CD8-positive, alpha-beta memory T cell (primary cell): ENCODE measurements around the gene NFIC. TPM values are rescaled to one million over a fixed set of nuclear protein-coding genes. Genes with fewer than 3 reads are reported as not detected.
"Not testable (repeated sequence)": the region's sequence is repeated elsewhere in the genome, so short reads cannot be mapped to it uniquely, and the experiment has no call there.

Experiments
- CTCF ChIA-PET: fragments of 350-600 bp; sonication (Branson Sonifier 250); formaldehyde crosslinking; loops from one replicate; lab custom pipeline; 2021; ENCODE audit warnings: antibody characterized with exemption; lab: Charles Lee
- POLR2A ChIA-PET: fragments of 350-600 bp; sonication (Branson Sonifier 250); formaldehyde crosslinking; loops from one replicate; lab custom pipeline; 2021; ENCODE audit warnings: antibody characterized with exemption; lab: Charles Lee
- DNase-seq, 5 donors: peaks; one replicate each; pipeline versions ENCODE4 v3.0.0 to v3.0.0-alpha.2; 2020 to 2022; ENCODE audit warnings: mixed read lengths in 1 of 5
- H3K27ac ChIP-seq: one replicate; pipeline ENCODE4 v1.7.0; 2013; ENCODE audit warnings: low read depth, mild to moderate bottlenecking, low read length, moderate library complexity
- H3K27me3 ChIP-seq: 2 replicates; pipeline ENCODE4 v1.7.0; 2013; ENCODE audit warnings: low read length, mild to moderate bottlenecking; ENCODE audit not compliant: insufficient read depth, poor library complexity, severe bottlenecking
- H3K36me3 ChIP-seq: 2 replicates; pipeline ENCODE4 v1.7.0; 2013; ENCODE audit warnings: mild to moderate bottlenecking, low read length, moderate library complexity; ENCODE audit not compliant: insufficient read depth
- H3K4me1 ChIP-seq: 2 replicates; pipeline ENCODE4 v1.7.0; 2013; ENCODE audit warnings: mild to moderate bottlenecking, low read length, moderate library complexity; ENCODE audit not compliant: insufficient read depth
- H3K4me3 ChIP-seq: 2 replicates; pipeline ENCODE4 v1.7.0; 2013; ENCODE audit warnings: mild to moderate bottlenecking, low read length
- H3K9me3 ChIP-seq: 2 replicates; pipeline ENCODE4 v1.7.0; 2013; ENCODE audit warnings: mild to moderate bottlenecking, low read length
- H3K27ac Mint-ChIP-seq, 8 donors: one replicate each; pipeline ENCODE4 v1.8.0; 2020 to 2021; ENCODE audit warnings: mixed read lengths in 8 of 8, mild to moderate bottlenecking in 6 of 8, inconsistent platforms in 3 of 8, moderate library complexity in 3 of 8
- H3K27me3 Mint-ChIP-seq, 2 donors: one replicate each; pipeline ENCODE4 v1.8.0; 2020 to 2021; ENCODE audit warnings: mixed read lengths in 2 of 2, mild to moderate bottlenecking in 1 of 2, moderate library complexity in 1 of 2
- H3K36me3 Mint-ChIP-seq, 3 donors: one replicate each; pipeline ENCODE4 v1.8.0; 2020 to 2021; ENCODE audit warnings: mixed read lengths in 3 of 3, inconsistent platforms in 1 of 3, mild to moderate bottlenecking in 1 of 3
- H3K4me1 Mint-ChIP-seq, 3 donors: one replicate each; pipeline ENCODE4 v1.8.0; 2020 to 2021; ENCODE audit warnings: mixed read lengths in 3 of 3, inconsistent platforms in 1 of 3, mild to moderate bottlenecking in 1 of 3
- H3K4me3 Mint-ChIP-seq, 7 donors: one replicate each; pipeline ENCODE4 v1.8.0; 2020 to 2021; ENCODE audit warnings: mixed read lengths in 7 of 7, mild to moderate bottlenecking in 6 of 7, moderate library complexity in 4 of 7, inconsistent platforms in 2 of 7
- H3K9me3 Mint-ChIP-seq, 5 donors: one replicate each; pipeline ENCODE4 v1.8.0; 2020 to 2022; ENCODE audit warnings: mixed read lengths in 5 of 5, mild to moderate bottlenecking in 3 of 5, moderate library complexity in 2 of 5, inconsistent platforms in 1 of 5
- polyA plus RNA-seq: library from polyadenylated mRNA; unstranded; fragments of 300-500 nt; fragmentation: Illumina TruSeq; gene quantifications from one replicate; pipeline ENCODE4 v1.2.3, GENCODE V29; 2021
- total RNA-seq, 2 experiments: library from RNA; stranded (reverse); gene quantifications; one replicate each; pipeline ENCODE4 v1.2.3, GENCODE V29; 2021

The NFIC gene
- total and polyA plus RNA-seq, 3 experiments from 2014 or later, result 16.1 to 19.4 (median 17.8) TPM

- no peak for DNase-seq
- no peak overlapping the region for H3K27ac ChIP-seq
- CTCF ChIA-PET, result no interaction called here
- Mint-ChIP-seq H3K4me1 (peaks cover 7 to 29% (median 12%) of the 10 kb centered on the region in 3 donors), H3K27ac (peak overlapping the region in 1 of 8 donors; percentile 54), H3K4me3 (no peak overlapping the region), H3K9me3 (no peaks in the 10 kb centered on the region), H3K36me3 (peaks cover 0 to 23% (median 0%) of the 10 kb centered on the region in 3 donors), H3K27me3 (no peaks in the 10 kb centered on the region)
- no peaks in the 10 kb centered on the region for H3K9me3 ChIP-seq
- H3K4me1 ChIP-seq, result no peaks in the 10 kb centered on the region
- no peaks in the 10 kb centered on the region for H3K27me3 ChIP-seq
- no peak overlapping the region for H3K4me3 ChIP-seq
- POLR2A ChIA-PET, result interaction anchor here (0.7 kb wide), 2 partner anchors 36 to 55 kb away, joined by 4 to 8 read pairs; no protein-coding TSS in a partner anchor
- H3K36me3 ChIP-seq, result no peaks in the 10 kb centered on the region
Observed at GRCh38 chr19:3386447-3387234, 20.3 kb downstream of the NFIC start.

- Histone ChIP-seq H3K36me3 (no peaks in the 10 kb centered on the region), H3K27me3 (no peaks in the 10 kb centered on the region), H3K9me3 (no peaks in the 10 kb centered on the region), H3K4me1 (no peaks in the 10 kb centered on the region), H3K4me3 (no peak overlapping the region), H3K27ac (no peak overlapping the region)
- CTCF ChIA-PET, result no interaction called here
- no peak overlapping the region for H3K4me3 Mint-ChIP-seq
- POLR2A ChIA-PET, result no interaction called here
- no peaks in the 10 kb centered on the region for H3K27me3 Mint-ChIP-seq
- H3K9me3 Mint-ChIP-seq, result no peaks in the 10 kb centered on the region
- H3K27ac Mint-ChIP-seq, result peak overlapping the region in 1 of 8 donors; percentile 66
- no peak for DNase-seq
- peaks cover 0 to 10% (median 0%) of the 10 kb centered on the region in 3 donors for H3K36me3 Mint-ChIP-seq
- peaks cover 0 to 22% (median 7%) of the 10 kb centered on the region in 3 donors for H3K4me1 Mint-ChIP-seq
Observed at GRCh38 chr19:3387645-3388589, 21.5 kb downstream of the NFIC start.

- Mint-ChIP-seq H3K4me3 (no peak overlapping the region), H3K4me1 (peaks cover 0 to 14% (median 7%) of the 10 kb centered on the region in 3 donors), H3K36me3 (peaks cover 0 to 6% (median 0%) of the 10 kb centered on the region in 3 donors), H3K9me3 (no peaks in the 10 kb centered on the region), H3K27me3 (no peaks in the 10 kb centered on the region), H3K27ac (no peak overlapping the region)
- H3K27me3 ChIP-seq, result no peaks in the 10 kb centered on the region
- no peaks in the 10 kb centered on the region for H3K9me3 ChIP-seq
- H3K27ac ChIP-seq, result no peak overlapping the region
- H3K36me3 ChIP-seq, result no peaks in the 10 kb centered on the region
- H3K4me3 ChIP-seq, result no peak overlapping the region
- ChIA-PET POLR2A (no interaction called here), CTCF (no interaction called here)
- no peaks in the 10 kb centered on the region for H3K4me1 ChIP-seq
- no peak for DNase-seq
Observed at GRCh38 chr19:3389446-3389778, 23.0 kb downstream of the NFIC start.

GRCh38 chr19:3389876-3390371, 23.5 kb downstream of the NFIC start:
- ChIA-PET CTCF (no interaction called here), POLR2A (no interaction called here)
- Mint-ChIP-seq H3K27ac (peak overlapping the region in 1 of 8 donors; percentile 46), H3K4me1 (peaks cover 0 to 14% (median 7%) of the 10 kb centered on the region in 3 donors), H3K9me3 (no peaks in the 10 kb centered on the region), H3K36me3 (peaks cover 0 to 7% (median 0%) of the 10 kb centered on the region in 3 donors), H3K4me3 (no peak overlapping the region), H3K27me3 (no peaks in the 10 kb centered on the region)
- Histone ChIP-seq H3K36me3 (no peaks in the 10 kb centered on the region), H3K4me1 (no peaks in the 10 kb centered on the region), H3K27me3 (no peaks in the 10 kb centered on the region), H3K4me3 (no peak overlapping the region), H3K27ac (no peak overlapping the region), H3K9me3 (no peaks in the 10 kb centered on the region)
- no peak for DNase-seq

GRCh38 chr19:3391911-3392310, 25.5 kb downstream of the NFIC start:
- H3K9me3 Mint-ChIP-seq, H3K27me3 Mint-ChIP-seq, H3K27ac ChIP-seq, H3K4me3 Mint-ChIP-seq, H3K36me3 Mint-ChIP-seq, POLR2A ChIA-PET, H3K4me3 ChIP-seq, H3K4me1 ChIP-seq, CTCF ChIA-PET, DNase-seq, H3K36me3 ChIP-seq, H3K27me3 ChIP-seq, H3K9me3 ChIP-seq: not testable (repeated sequence)
- Mint-ChIP-seq H3K4me1 (peaks cover 3 to 16% (median 6%) of the 10 kb centered on the region in 3 donors), H3K27ac (peak overlapping the region in 2 of 8 donors; percentile 41 to 84)

GRCh38 chr19:3392480-3392879, 26.1 kb downstream of the NFIC start:
- no peaks in the 10 kb centered on the region for H3K36me3 ChIP-seq
- H3K27ac ChIP-seq, result no peak overlapping the region
- H3K4me1 ChIP-seq, result no peaks in the 10 kb centered on the region
- Mint-ChIP-seq H3K9me3 (no peaks in the 10 kb centered on the region), H3K4me3 (no peak overlapping the region), H3K27ac (peak overlapping the region in 1 of 8 donors; percentile 74), H3K36me3 (peaks cover 0 to 11% (median 0%) of the 10 kb centered on the region in 3 donors), H3K27me3 (no peaks in the 10 kb centered on the region), H3K4me1 (peaks cover 5 to 18% (median 7%) of the 10 kb centered on the region in 3 donors)
- CTCF ChIA-PET, result no interaction called here
- H3K9me3 ChIP-seq, result no peaks in the 10 kb centered on the region
- H3K27me3 ChIP-seq, result no peaks in the 10 kb centered on the region
- no peak overlapping the region for H3K4me3 ChIP-seq
- DNase-seq, result no peak
- POLR2A ChIA-PET, result no interaction called here

GRCh38 chr19:3396881-3397265, 30.5 kb downstream of the NFIC start:
- Mint-ChIP-seq H3K36me3 (peaks cover 0 to 4% (median 2%) of the 10 kb centered on the region in 3 donors), H3K27ac (peak overlapping the region in 1 of 8 donors; percentile 66), H3K4me3 (no peak overlapping the region), H3K4me1 (peaks cover 3 to 7% (median 5%) of the 10 kb centered on the region in 3 donors), H3K9me3 (no peaks in the 10 kb centered on the region), H3K27me3 (no peaks in the 10 kb centered on the region)
- no peaks in the 10 kb centered on the region for H3K4me1 ChIP-seq
- no peaks in the 10 kb centered on the region for H3K9me3 ChIP-seq
- no peaks in the 10 kb centered on the region for H3K27me3 ChIP-seq
- no peak overlapping the region for H3K27ac ChIP-seq
- ChIA-PET POLR2A (no interaction called here), CTCF (interaction anchor here (0.7 to 1.1 kb wide), 2 partner anchors 16 to 21 kb away, joined by 3 to 4 read pairs; no protein-coding TSS in a partner anchor)
- no peaks in the 10 kb centered on the region for H3K36me3 ChIP-seq
- no peak overlapping the region for H3K4me3 ChIP-seq
- no peak for DNase-seq
